HG03460 (cell line): ENCODE measurements around the gene MON2.
"Not testable (repeated sequence)": the region's sequence is repeated elsewhere in the genome, so short reads cannot be mapped to it uniquely, and the experiment has no call there.

Experiments
- ATAC-seq: cut with Tn5 transposase; IDR thresholded peaks from one replicate; pipeline ENCODE4 v1.9.1; 2021; ENCODE audit not compliant: unreplicated experiment

MON2 gene, protein sequence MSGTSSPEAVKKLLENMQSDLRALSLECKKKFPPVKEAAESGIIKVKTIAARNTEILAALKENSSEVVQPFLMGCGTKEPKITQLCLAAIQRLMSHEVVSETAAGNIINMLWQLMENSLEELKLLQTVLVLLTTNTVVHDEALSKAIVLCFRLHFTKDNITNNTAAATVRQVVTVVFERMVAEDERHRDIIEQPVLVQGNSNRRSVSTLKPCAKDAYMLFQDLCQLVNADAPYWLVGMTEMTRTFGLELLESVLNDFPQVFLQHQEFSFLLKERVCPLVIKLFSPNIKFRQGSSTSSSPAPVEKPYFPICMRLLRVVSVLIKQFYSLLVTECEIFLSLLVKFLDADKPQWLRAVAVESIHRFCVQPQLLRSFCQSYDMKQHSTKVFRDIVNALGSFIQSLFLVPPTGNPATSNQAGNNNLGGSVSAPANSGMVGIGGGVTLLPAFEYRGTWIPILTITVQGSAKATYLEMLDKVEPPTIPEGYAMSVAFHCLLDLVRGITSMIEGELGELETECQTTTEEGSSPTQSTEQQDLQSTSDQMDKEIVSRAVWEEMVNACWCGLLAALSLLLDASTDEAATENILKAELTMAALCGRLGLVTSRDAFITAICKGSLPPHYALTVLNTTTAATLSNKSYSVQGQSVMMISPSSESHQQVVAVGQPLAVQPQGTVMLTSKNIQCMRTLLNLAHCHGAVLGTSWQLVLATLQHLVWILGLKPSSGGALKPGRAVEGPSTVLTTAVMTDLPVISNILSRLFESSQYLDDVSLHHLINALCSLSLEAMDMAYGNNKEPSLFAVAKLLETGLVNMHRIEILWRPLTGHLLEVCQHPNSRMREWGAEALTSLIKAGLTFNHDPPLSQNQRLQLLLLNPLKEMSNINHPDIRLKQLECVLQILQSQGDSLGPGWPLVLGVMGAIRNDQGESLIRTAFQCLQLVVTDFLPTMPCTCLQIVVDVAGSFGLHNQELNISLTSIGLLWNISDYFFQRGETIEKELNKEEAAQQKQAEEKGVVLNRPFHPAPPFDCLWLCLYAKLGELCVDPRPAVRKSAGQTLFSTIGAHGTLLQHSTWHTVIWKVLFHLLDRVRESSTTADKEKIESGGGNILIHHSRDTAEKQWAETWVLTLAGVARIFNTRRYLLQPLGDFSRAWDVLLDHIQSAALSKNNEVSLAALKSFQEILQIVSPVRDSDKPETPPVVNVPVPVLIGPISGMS (N-terminal part only)

DNA sequence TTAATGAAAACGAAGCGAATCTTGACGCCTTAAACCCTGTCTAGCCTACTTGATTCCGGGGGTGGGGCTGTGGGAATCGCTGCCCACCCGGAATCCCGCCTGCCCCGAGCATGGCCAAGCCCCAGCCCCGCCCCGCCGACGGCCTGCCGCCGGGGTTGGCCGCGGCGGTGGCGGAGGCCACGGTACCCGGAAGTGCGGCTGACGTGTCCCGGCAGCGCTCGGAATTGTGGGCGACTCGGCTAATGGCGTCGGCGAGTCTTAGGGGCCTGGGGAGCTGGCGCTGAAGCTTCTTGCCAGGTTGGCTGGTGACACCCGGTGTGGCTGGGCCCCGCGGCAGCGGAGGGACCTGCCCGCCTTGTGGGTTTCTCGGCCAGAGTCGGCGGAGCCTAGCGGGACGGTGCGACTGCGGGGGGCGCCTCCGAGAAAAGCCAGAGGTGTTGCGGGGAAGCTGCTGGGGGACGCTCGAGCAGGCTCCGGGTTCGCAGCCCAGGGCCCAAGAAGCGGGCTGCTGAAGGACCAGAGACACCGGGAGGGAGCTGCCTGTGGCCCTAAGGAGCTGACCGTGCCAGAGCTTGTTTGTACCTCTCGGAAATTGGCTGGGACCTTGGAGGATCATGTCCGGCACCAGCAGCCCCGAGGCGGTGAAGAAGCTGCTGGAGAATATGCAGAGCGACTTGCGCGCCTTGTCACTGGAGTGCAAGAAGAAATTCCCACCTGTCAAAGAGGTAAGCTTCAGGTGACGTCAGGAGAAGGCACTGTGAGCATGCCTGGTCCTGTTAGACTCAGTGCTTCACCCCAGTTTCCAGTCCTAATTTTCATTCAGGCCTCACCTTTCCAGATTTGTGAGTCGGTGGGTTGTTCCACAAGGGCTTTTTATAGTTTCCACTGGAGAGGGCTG lies at the start of gene MON2:
Gene MON2, plus strand, starts transcription at position 233 of the 898 bp plus-strand sequence. Its CDS starts 382 bp downstream, at position 615.
- peak; percentile 98 for ATAC-seq

DNA sequence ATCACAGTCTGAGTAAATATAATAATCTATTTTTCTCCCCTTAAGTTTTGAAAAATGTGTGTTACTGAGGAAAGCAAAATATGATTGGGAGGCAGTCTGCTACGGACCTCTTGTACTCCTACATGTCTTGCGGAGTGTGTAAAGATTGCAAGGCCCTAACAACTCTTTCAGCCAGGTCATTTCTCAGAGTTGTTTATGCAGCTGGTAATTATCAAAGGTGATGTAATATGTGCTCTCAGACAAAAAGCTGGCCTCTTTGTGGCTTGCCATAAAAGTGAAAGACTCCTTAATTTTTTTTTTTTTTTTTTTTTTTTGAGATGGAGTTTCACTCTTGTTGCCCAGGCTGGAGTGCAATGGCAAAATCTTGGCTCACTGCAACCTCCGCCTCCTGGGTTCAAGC lies 40.5 kb upstream of the MON2 start:
- ATAC-seq, result no peak

DNA sequence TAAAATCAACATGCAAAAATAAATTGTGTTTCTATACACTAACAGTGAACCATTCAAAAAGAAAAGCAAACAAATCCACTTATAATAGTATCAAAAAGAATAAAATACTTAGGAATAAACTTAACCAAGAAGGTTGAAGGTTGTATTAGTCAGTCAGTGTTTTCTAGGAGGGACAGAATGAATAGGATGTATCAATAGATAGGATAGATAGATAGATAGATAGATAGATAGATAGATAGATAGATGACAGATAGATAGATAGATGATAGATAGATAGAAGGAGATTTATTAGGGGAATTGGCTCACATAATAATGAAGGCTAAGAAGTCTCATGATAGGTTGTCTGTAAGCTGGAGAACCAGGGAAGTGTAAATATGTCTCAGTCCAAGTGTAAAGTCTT lies 37.2 kb upstream of the MON2 start:
- no peak for ATAC-seq

DNA sequence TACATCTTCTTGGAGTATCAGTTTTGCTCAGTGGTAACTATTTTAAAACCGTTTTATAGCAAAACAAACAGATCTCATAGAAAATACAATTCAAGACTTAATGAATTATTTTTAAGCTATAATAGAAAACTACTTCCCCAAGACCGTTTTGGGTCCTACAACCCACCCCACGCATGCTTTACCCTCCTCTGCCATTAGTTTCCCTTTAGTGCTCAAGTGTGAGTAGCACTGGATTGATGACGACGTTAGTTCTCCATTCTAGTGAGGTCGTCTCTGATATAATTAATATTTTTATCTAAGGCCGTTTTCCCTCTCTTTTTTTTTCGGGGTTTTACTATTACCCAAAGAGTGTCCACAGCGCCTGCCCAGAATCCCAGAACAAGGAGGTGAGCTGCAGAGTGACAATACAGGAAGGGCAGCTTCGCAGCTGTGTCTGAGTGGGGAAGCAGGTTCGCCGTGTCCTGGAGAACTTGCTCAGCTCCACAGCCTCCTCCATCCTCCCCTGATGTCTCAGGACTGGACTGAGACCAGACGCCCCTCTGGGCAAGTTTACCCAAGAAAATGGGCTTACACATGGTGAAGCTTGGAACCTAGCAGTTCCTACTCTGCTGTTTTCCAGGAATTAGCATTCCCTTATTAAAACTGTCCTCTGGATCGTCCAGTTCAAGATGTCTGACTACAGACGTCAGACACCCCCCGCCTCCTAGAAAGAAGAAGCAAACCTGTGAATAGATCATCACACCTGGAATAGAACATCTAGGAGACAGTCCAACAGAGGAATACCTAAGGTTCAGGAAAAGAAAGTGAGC lies 31.9 kb upstream of the MON2 start:
- no peak for ATAC-seq

DNA sequence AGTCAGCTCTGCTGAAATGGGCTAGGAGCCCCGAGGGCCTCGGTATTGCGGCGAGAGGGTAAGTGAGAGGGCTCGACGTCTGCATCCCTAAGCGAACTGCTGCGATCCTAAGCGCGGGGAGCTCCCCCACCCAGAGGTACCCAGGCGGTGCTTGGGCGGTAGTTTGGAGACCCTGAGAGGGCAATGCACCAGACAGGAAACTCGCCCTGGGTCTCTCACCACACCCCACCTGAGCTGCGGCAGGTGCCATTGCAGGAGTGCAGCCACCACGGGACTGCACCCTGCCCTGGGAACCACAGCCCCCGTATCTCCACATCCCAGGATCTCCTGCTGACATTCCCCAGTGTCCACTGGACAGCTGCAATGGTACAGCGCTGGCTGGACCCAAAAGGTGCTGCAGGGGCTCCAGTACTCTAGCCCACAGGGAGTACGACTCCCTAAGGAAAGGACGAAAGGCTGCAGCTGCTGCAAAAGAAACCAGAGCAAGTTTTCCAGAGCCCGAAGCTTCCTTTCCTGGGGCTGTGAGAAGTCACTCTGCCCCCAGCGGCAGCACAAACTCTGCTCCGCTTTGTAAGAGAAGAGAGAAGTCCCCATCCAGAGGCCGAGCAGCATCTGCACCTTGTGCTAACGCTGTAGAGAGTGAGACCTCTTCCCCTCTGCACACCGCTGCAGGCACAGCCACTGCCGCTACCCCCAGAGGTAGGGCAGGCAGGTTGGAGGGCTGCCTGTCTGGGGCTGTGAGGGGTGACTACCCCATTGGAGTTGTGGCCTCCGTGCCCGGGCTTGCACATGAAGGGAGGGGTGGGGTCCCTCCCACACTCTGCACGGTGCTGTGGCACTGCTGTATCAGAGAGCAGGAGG lies 31.1 kb upstream of the MON2 start:
- peak; percentile 87 for ATAC-seq

DNA sequence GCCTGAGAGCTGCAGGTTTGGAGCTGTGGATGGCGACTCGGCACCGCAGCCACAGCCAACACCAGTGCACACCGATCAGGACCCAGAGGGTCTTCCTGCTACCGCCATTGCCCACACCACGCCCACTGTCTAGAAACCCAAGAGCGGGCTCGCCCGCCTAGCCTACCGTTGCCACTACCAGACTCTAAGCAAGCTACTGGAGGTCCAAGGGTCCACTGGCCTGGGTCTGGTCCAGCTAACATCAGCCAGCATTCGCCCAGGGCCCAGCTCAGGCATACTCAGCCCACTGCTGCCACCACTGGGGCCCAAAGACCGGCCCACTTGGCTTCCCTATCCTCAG lies 30.5 kb upstream of the MON2 start:
- no peak for ATAC-seq

DNA sequence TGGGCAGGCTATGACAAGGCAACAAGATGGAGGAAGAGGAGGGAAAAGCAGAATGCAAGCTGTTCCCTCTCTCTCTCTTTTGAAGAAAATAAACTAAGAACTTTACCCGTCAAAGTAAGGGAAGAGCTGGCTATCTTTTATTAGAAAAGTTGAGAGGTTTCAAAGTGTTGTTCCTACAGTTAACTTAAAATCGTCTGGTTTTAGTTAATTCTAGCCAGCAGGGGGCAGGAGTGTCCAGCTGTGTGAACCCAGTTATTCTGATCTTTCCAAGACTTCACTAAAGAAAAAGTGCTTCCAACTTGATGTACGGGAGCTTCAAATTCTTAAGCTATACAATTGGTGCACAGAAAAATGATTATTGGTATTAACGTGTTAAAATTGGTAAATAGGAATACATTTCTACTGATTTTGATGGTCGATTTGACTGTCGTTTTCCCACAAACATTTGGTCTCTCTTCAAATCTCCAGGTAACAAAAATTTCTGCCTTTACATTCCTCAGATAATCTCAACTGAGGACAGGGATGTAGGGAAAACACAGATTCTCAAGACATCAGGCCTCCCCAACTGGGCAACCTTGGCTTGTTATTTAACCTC lies 28.4 kb upstream of the MON2 start:
- ATAC-seq, result no peak

DNA sequence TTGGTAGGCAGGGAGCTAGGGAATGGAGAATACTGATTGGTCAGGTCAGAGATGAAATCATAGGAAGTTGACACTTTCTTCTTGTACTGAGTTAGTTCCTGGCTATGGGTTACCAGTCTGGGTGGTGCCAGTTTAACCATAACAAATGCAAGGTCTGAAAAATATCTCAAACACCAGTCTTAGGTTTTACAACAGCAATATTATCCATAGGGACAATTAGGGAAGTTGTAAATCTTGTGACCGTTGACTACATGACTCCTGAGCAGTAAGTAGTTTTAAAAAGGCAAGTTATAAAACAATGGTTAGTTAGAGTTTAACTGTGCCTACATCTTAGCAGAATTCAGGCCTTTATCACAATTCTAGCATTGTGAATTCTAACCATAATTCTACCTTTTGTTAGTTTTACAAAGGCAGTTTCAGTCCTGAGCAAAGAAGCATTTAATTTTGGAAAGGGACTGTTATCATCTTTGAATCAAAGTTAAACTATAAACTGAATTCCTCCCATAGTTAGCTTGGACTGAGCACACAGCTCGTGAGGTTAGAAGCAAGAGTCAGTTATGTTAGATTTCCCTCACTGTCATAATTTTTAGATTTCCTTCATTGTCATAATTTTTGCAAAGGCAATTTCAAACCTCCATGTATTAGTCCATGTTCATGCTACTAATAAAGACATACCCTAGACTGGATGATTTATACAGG lies 19.7 kb upstream of the MON2 start:
- no peak for ATAC-seq

DNA sequence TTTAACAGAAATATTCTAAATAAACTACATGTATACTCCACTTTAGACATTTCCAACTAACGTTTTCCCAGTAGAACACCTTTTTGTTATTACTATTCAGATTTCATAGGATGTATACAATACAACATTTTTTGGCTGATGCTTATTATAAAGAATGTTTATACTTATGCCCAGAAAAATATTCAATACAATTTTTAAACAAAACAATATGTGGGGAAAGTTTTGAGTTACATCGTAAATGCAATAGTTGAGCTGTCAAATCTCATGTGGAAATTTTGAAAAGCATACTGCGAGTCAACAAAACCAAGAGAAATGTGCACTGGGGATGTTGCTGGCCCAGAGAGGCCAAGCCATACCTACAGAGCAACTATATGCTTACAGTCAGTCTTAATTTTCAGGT lies 18.2 kb upstream of the MON2 start:
- ATAC-seq, result no peak

DNA sequence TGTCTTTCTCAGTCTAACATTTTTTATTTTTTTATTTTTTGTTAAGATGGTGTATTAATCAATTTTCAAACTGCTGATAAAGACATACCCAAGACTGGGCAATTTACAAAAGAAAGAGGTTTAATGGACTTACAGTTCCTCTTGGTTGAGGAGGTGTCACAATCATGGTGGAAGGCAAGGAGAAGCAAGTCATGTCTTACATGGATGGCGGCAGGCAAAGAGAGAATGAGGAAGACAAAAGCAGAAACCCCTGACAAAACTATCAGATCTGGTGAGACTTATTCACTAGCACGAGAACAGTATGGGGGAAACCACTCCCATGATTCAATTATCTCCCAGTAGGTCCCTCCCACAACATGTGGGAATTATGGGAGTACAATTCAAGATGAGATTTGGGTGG lies 11.2 kb upstream of the MON2 start:
- not testable (repeated sequence) for ATAC-seq

DNA sequence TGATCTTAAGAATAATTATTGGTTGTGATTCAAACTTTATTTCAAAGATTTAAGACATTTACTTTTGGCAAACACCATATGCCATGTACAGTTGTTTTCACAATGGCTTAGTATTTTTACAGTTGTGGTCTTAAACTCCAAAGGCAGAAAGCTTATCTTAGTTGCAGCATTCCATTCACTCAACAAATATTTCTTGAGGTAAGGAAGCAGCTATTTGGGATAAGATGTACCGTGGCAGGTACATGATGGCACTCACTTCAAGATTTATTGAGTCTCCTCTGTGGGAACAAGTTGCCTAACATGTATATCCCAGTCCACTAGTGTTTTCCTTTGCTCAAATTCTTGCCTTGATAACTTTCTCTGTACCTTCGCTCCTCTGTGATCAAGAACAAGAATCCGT lies 8.0 kb upstream of the MON2 start:
- ATAC-seq, result no peak

DNA sequence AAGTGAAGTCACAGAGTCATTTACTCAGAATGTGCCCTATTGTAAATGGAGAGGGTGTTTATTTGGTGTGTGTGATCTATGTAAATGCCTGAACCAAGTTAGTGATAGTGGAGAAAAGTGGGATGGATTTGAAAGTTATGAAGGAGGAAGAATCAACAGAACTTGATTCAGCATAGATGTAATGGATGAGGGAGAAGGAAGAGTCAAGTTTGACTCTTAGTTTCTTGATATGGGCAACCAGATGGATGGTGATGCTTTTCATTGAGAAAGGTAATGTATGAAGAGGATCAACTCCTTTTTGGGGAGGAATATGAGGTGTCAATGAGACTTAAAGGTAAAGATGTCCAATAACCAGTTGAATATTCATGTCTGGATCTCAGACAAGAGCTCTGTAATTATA lies 6.7 kb upstream of the MON2 start:
- ATAC-seq, result no peak

DNA sequence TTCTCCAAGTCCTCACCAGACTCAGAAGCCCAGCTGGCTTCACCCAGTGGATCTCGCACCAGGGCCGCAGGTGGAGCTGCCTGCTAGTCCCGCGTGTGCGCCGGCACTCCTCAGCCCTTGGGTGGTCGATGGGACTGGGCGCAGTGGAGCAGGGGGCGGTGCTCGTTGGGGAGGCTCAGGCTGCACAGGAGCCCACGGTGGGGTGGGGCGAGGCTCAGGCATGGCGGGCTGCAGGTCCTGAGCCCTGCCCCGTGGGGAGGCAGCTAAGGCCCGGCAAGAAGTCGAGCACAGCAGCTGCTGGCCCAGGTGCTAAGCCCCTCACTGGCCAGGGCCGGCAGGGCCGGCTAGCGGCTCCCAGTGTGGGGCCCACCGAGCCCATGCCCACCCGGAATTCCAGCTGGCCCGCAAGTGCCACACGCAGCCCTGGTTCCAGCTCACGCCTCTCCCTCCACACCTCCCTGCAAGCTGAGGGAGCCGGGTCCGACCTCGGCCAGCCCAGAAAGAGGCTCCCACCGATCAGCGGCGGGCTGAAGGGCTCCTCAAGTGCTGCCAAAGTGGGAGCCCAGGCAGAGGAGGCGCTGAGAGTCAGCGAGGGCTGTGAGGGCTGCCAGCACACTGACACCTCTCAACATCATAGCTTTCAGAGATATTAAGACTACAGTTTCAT lies 5.3 kb upstream of the MON2 start:
- ATAC-seq, result not testable (repeated sequence)

DNA sequence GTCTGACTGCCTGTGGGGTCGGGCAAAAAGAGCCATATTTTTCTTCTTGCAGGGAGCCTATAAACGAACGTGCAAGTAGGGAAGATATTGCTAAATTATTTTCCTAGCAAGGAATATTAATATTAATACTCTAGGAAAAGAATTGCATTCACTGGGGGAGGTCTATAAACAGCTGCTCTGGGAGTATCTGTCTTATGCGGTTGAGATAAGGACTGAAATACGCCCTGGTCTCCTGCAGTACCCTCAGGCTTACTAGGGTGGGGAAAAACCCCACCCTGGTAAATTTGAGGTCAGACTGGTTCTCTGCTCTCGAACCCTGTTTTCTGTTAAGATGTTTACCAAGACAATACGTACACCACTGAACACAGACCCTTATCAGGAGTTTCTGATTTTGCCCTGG lies 3.4 kb upstream of the MON2 start:
- ATAC-seq, result not testable (repeated sequence)

DNA sequence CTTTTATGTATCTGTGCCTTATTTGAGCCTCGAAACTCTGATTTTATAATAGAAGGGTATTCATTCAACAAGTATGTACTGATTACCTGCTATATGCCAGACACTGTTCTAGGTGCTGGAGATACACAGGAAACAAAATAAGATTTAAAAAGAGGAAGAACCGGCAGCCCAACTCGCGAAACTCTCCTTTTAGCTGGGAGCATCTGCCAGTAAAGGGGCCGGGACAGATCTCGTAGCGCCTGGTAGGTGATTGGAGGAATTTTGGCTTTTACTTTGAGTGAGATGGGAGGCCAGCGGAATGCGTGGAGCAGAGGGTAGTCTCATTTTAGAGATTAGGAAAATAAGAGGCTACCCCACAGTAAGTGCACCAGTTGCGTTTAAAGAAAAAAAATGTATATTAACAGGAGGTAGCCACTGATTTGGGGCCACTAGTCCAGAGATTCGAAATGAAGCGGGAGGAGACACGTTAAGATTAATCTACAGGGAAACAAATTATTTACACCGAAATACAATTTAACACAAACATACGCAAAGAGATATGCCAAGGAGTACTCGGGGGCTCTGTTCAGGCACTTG lies 520 bp upstream of the MON2 start:
- ATAC-seq, result peak; percentile 36

DNA sequence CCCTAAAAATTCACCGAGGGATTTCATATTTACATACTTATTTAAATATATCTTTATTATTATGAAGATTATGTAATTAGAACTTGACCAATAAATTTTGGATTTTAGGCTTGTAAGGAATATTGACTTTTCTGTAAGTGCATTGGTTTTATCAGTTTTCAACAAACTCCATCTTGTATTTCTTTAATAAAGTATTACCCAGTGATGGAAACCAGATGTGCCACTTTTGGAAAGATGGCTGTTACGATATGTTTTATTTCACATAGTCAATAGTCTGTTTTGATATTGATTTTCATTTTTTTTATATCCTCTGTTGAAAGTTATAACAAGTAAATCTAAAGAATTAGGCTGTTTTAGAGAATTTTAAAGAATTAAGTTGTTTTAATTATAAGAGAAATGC lies 1.8 kb downstream of the MON2 start:
- no peak for ATAC-seq

DNA sequence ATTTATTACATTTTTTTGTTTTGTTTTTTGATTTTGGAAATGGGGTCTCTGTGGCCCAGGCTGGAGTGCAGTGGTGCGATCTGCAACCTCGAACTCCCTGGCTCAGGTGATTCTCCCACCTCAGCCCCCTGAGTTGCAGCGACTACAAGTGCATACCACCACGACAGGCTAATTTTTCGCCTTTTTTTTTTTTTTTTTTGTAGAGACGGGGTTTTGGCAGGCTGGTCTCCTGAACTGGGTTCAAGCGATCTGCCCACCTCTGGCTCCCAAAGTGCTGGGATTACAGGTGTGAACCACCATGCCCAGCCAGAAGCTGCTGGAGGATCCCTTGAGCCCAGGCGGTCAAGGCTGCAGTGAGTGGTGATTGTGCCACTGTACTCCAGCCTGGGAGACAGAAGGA lies 2.3 kb downstream of the MON2 start:
- no peak for ATAC-seq
